GM18505 (cell line): ENCODE data around the gene SARNP.

Experiments used
- ATAC-seq: cut with Tn5 transposase; IDR thresholded peaks from one replicate; pipeline ENCODE4 v1.9.1; 2021; ENCODE audit not compliant: unreplicated experiment
- POLR2A ChIP-seq: IDR thresholded peaks from 4 replicates; pipeline ENCODE4 v1.6.1; 2011; ENCODE audit warnings: borderline replicate concordance; ENCODE audit not compliant: insufficient read depth, insufficient read length; ENCODE audit errors: extremely low read depth

Gene SARNP

DNA sequence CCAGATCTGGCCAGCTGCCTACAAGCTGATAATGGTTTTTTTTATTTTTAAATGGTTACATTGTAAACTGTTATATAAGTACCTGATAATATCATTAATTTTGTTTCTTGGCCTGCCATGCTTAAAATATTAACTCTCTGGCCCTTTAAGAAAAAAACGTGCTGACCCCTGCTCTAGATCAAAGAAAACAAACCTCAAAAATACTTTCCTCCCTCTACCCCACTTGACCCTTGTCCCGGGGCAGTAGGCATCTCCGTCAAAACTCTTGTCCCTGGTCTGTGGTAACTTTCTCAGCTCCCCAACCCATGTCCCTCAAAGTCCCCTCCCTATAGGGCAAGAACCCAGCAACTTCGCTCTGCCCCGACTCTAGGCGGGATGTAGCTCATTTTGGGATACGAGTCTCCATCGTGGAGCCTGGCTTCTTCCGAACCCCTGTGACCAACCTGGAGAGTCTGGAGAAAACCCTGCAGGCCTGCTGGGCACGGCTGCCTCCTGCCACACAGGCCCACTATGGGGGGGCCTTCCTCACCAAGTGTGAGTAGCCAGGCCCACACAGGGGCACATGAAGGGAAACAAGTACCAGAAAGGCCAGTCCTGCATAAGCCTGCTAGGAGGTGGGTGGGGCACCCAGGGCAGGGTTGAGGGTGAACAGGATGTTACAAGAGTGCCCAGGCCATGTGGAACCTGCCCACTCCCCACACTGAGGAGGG, 93.9 kb downstream of the SARNP start:
- ATAC-seq: no peak
- no peak for TF ChIP-seq POLR2A

DNA sequence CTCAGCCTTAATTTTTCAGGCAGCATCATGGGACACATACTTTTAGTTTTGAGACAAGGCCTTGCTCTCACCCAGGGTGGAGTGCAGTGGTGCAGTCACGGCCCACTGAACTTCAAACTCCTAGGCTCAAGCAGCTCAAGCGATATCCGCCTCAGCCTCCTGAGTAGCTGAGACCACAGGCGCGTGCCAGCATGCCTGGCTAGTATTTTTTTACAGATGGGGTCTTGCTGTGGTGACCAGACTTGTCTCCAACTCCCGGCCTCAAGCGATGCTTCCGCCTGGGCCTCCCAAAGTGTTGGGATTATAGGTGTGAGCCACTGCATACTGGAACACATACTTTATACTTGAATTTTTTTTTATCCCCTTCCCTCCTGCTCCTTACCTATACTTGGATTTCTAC, 94.6 kb downstream of the SARNP start:
- no peak for ATAC-seq
- no peak for TF ChIP-seq POLR2A

DNA sequence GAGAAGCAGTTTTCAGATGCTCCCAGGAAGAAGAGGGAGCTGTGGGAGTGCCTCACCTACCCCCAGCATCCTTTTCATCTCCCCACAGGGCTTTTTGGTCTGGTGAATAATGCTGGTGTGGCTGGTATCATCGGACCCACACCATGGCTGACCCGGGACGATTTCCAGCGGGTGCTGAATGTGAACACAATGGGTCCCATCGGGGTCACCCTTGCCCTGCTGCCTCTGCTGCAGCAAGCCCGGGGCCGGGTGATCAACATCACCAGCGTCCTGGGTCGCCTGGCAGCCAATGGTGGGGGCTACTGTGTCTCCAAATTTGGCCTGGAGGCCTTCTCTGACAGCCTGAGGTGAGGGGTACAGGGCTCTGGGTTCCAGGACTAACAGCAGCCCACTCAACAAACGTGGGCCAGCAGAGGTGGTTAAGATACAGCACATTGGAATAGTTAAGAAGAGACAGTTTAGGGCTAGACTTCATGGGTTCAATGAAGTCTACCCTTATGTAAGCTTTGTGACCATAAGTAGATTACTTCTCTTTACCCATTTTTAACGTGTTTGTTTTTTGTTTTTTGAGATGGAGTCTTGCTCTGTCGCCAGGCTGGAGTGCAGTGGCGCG, 95.8 kb downstream of the SARNP start:
- no peak for ATAC-seq
- no peak for TF ChIP-seq POLR2A

DNA sequence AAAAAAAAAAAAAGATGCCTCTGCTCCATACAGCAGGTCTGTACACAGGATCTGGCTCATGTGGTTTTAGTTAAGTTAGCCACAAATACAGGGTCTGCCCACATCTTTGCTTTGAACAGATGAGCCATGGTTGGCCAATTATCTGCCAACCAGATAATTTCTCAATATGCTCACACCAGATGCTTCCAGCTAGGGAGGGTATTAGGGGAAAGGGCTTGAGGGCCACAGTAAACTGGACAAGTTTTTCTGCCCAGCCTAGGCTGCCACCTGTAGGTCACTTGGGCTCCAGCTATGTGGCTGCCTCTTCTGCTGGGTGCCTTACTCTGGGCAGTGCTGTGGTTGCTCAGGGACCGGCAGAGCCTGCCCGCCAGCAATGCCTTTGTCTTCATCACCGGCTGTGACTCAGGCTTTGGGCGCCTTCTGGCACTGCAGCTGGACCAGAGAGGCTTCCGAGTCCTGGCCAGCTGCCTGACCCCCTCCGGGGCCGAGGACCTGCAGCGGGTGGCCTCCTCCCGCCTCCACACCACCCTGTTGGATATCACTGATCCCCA, 96.6 kb downstream of the SARNP start:
- no peak for TF ChIP-seq POLR2A
- ATAC-seq: no peak

DNA sequence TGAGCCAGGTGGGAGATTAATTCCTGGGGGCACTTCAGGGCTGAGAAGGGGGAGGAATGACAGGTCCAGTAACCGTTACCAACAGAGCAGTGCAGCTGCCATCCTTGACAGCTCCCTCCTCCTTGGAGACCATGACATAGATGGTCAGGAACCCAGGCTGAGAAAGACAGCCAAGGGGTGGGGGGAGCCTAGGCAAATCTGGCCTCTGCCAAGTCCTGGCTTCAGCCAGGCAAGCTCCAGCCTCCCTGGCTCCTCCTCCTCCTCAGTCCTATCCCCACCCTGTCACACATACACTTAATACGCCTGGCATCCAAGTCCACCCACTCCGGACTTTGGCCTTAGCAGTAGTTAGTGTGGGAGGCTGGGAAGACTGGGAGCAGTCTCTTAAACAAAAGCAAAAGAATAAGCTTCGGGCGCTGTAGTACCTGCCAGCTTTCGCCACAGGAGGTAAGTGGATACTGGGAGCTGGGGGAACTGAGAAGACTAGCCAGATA, 97.4 kb downstream of the SARNP start, which contains the start of gene RDH5:
Gene RDH5, plus strand, starts transcription at position 323 of the 494 bp plus-strand sequence. CDS start 792 bp downstream, outside the sequence.
- TF ChIP-seq POLR2A: no peak
- no peak for ATAC-seq

DNA sequence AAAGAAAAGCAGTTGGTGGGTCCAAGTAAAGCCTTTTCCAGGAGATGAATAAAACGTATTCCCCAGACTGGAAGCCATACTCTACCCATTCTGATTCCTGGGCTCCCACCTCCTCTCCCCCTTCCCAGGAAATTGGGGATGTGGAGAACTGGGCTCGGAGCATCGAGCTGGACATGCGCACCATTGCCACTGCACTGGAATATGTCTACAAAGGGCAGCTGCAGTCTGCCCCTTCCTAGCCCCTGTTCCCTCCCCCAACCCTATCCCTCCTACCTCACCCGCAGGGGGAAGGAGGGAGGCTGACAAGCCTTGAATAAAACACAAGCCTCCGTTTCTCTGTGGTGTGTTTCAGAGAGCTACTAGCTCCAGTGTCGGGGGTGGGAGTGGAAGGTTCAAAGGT, 98.2 kb downstream of the SARNP start:
- no peak for ATAC-seq
- no peak for TF ChIP-seq POLR2A

DNA sequence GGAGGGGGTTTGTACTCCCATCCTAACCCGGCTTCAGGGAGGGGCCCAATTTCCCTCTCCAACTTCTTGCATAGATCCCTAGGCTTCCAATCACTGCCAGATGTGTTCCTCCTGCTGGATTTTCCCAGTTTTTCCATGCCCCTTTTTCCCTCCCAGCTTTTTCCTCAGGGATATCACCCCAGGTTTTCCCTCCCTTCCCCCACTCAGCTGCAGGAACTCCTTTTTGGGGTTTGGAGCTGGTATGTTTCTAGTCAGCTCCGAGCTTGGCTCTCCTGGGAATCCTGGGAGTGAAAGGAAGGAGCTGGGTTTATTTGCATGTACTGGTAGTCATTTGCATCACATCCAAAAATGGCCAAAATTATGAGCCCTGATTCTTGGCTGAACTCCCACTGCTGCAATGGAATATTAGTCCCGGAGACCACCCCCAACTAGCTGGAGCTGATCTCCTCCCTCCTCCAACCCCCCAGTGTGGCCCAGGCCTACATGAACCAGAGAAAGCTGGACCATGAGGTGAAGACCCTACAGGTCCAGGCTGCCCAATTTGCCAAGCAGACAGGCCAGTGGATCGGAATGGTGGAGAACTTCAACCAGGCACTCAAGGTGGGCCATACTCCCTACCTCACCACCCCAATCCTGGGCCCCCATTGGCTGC, 98.8 kb downstream of the SARNP start:
- no peak for ATAC-seq
- TF ChIP-seq POLR2A: no peak

DNA sequence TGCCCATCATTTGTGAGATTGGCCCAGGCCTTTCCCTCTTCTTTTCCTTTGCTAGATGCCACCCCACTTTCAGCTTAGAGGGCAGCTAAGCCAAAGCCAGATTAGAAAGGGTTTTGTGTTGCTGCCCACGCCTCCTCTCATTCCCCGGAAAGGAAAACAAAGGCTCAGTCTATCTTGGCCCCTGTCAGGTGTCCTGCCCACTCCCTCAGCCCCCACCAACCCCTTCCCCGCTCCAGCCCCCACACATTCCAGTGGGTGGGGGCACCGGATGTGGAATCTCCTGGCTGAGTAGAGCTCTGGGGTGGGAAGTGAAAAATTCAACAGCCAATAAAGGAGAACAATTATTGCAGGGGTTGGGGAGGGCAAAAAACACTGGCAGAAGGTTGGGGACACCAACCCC, 99.5 kb downstream of the SARNP start:
- no peak for TF ChIP-seq POLR2A
- no peak for ATAC-seq

DNA sequence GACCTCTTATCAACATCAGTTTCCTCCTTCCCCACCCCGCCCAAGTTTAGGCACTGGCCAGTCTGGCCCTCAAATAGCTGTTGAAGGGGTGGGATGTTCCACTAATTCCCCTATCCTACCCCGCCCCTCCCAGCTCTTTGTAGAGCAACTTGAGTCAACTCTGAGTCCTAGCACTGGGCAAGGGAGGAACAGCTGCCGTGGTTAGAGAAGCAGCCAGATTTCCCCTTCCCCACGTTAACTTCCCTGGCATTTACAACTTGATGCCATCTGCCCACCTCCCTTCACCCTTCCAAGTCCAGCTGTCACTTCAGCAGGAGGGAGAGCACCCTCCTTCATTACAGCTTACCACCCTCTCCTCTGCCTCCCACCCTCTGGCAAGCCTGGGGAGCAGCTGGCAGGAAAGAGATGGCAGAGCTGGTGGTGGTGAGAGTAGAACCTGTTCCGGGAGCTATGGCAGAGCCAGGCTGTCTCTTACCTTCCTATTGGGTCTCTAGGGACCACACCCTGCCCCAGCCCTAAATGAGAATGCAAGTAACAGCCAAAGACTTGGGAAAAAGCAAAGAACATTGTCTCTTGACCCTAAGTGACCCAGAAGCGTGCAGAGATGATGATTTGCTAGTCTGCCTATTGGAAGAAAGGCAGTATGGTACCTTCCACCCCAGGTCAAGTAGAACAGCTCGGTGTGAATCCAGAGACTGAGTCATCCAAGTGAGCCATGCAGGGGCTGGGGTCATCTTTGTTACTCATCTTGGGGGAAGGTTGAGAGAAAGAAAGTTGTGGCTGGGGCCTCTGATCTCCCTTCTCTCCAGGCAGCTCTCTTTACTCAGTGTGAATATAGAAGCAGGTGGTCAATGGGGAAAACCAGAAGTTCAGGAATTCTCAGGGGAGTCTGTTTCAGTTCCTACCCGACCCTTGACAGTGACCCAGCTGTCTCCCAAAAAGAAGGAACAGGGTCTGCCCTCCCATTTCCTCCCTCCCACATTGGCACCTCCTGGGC, 100.2 kb downstream of the SARNP start:
- no peak for ATAC-seq
- no peak for TF ChIP-seq POLR2A

DNA sequence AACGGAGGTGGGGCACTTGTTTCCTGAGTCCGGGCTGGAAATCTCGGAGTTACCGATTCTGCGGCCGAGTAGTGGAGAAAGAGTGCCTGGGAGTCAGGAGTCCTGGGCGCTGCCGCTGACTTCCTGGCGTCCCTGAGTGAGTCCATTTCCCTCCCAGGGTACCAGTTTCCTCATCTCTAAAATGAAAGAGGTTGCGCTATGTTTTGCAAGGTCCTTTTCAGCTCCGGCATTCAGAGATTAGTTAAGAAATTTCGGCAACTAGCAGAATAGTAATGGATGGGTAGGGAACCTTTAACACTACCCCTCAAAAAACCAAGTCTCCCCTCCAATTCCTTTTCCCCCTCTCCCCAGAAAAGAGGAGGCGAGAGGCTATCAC, 101.0 kb downstream of the SARNP start:
- ATAC-seq: no peak
- no peak for TF ChIP-seq POLR2A

DNA sequence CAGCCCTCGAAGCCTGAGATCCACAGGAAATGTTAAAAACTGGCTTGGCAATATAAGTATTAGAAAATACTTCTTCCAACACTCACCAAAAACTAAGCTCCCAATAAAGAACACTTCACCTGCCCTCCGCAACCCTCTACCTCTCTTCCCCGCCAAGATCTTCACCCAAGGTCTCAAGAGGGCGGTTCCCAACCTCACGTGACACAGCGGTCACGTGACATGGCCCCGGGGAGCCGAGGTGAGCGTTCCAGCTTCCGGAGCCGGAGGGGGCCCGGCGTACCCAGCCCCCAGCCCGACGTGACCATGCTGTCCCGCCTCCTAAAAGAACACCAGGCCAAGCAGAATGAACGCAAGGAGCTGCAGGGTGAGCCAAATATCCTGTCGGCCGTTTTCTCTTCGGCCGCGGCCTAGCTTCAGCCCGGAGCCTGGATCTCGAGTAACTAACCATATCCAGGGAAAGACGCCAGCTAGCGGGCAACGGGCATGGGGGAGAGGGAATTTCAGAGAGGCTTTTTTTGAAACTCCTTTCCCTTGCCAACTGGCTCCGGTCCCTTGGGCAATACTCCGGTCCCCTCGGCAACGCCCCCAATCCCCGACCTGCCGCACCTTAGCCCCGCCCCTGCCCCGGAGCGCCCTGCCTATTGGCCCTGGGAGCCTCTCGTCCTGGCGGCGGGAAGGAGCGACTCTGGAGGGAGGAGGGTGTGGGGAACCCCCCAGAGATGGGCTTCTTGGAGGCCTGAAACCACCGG, 101.5 kb downstream of the SARNP start, which contains the start of gene BLOC1S1:
Gene BLOC1S1, plus strand, starts transcription at position 214 of the 749 bp plus-strand sequence. Its CDS starts 6 bp downstream, at position 220.
- peak; percentile 89 for ATAC-seq
- peak; percentile 60 for TF ChIP-seq POLR2A
